Right atrium auricular region (tissue), 2 donors: ENCODE results near the gene FBXL22. TPM values are rescaled to one million over a fixed set of nuclear protein-coding genes. Genes with fewer than 3 reads are reported as not detected.

ENCODE experiments used
- DNase-seq: peaks from one replicate; pipeline ENCODE4 v3.0.0-alpha.2; 2019; ENCODE audit warnings: low spot score
- H3K27ac ChIP-seq, 2 donors: fragments of 200-600 bp; sonication (generic); 1 replicate in 1 of 2; 2 replicates in 1 of 2; pipeline ENCODE4 v1.5.1; 2016 to 2019
- H3K27me3 ChIP-seq, 2 donors: fragments of 200-600 bp; sonication (generic); one replicate each; pipeline versions ENCODE4 v1.5.1 to v1.6.0; 2017 to 2019
- H3K36me3 ChIP-seq: fragments of 200-600 bp; sonication (generic); one replicate; pipeline ENCODE4 v1.5.1; 2016
- H3K4me1 ChIP-seq, 2 donors: fragments of 200-600 bp; sonication (generic); one replicate each; pipeline versions ENCODE4 v1.5.1 to v1.6.0; 2017 to 2019
- H3K4me3 ChIP-seq, 2 donors: fragments of 200-600 bp; sonication (generic); 1 replicate in 1 of 2; 2 replicates in 1 of 2; pipeline ENCODE4 v1.5.1; 2017 to 2019; ENCODE audit warnings: mild to moderate bottlenecking in 1 of 2, moderate library complexity in 1 of 2
- H3K9me3 ChIP-seq, 2 donors: fragments of 200-600 bp; sonication (generic); one replicate each; pipeline ENCODE4 v1.5.1; 2019
- total RNA-seq, 2 donors: library from RNA; depleted of rRNA; stranded (reverse); fragments of >200 nt; gene quantifications; one replicate each; pipeline ENCODE4 v1.1.0, GENCODE V29; 2016
- TF ChIP-seq, protein P1 (sequence below), 2 donors: fragments of 200-600 bp; sonication (generic); IDR thresholded peaks; one replicate each; pipeline ENCODE4 v1.5.1; 2019; ENCODE audit warnings: antibody characterized with exemption in 2 of 2

FBXL22 gene
- total RNA-seq, 2 donors from 2014 or later = 13.8 to 20.1 TPM

DNA sequence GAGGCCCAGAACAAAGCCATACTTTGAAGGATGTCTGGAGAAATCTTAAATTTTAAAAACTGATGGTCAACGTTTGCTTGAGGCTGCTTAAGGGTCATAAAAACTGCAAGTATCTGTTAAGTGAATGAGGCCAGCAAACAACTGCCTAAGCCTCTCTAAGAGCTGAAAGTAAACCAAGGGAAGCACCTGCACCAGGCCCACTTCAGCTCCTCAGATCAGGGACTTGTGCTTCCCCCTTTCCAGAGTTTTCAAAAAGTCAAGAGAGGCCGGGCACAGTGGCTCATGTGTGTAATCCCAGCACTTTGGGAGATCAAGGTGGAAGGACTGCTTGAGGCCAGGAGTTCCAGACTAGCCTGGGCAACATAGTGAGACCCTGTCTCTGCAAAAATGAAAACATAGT, 9.1 kb downstream of the FBXL22 start:
- DNase-seq = no peak
- peaks cover 25% of the 10 kb centered on the region for H3K36me3 ChIP-seq
- TF ChIP-seq, protein P1, sequence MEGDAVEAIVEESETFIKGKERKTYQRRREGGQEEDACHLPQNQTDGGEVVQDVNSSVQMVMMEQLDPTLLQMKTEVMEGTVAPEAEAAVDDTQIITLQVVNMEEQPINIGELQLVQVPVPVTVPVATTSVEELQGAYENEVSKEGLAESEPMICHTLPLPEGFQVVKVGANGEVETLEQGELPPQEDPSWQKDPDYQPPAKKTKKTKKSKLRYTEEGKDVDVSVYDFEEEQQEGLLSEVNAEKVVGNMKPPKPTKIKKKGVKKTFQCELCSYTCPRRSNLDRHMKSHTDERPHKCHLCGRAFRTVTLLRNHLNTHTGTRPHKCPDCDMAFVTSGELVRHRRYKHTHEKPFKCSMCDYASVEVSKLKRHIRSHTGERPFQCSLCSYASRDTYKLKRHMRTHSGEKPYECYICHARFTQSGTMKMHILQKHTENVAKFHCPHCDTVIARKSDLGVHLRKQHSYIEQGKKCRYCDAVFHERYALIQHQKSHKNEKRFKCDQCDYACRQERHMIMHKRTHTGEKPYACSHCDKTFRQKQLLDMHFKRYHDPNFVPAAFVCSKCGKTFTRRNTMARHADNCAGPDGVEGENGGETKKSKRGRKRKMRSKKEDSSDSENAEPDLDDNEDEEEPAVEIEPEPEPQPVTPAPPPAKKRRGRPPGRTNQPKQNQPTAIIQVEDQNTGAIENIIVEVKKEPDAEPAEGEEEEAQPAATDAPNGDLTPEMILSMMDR (IDR thresholded peaks at IDR 0.05) = no peak
- no peaks in the 10 kb centered on the region for H3K27me3 ChIP-seq
- H3K4me1 ChIP-seq = peaks cover 0 to 24% of the 10 kb centered on the region in 2 donors
- H3K4me3 ChIP-seq = no peak overlapping the region
- no peak overlapping the region for H3K27ac ChIP-seq
- no peaks in the 10 kb centered on the region for H3K9me3 ChIP-seq

DNA sequence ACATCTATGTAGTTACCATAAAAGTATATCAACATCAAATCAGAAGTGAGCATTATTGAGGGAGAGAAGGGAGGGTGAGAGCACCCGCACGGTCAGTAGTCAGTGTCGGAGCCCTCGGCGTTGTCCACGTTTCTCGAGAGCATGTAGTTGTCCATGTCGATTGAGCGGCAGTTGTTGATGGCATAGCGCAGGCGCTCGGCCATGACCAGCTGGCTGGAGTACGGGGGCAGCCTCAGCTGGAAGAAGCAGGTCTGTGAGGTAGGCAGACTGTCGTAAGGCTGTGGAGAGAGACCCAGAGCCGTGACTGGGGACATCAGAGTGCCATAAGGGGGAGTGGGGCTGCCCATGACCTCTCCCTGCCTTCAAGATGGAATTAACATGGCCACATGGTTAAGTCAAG, 11.8 kb downstream of the FBXL22 start:
- H3K36me3 ChIP-seq = peaks cover 46% of the 10 kb centered on the region
- DNase-seq = no peak
- no peak overlapping the region for H3K27ac ChIP-seq
- TF ChIP-seq, protein P1 (IDR thresholded peaks at IDR 0.05) = no peak
- H3K4me1 ChIP-seq = peaks cover 0 to 16% of the 10 kb centered on the region in 2 donors
- no peaks in the 10 kb centered on the region for H3K27me3 ChIP-seq
- H3K9me3 ChIP-seq = no peaks in the 10 kb centered on the region
- no peak overlapping the region for H3K4me3 ChIP-seq

DNA sequence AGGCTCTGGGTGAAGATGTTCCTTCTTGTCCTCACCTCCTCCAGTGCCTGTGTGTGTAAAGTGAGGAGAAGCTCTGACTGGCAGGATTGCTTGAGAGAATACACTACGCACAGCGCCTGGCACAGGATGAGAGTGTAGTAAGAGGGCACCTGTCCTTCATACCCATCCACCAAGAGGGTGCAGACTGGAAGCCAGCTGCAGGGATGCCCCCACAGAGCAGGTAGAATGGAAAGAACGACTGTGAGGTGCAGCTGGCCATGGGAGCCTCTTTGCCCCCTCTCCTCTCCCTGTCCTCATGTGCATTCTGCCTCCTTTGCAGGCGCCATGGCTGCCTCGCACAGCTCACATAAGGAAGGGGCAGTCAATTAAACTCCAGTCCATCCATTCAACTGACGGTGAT, 12.3 kb downstream of the FBXL22 start:
- no peaks in the 10 kb centered on the region for H3K9me3 ChIP-seq
- no peaks in the 10 kb centered on the region for H3K27me3 ChIP-seq
- TF ChIP-seq, protein P1 (IDR thresholded peaks at IDR 0.05) = no peak
- H3K36me3 ChIP-seq = peaks cover 50% of the 10 kb centered on the region
- DNase-seq = no peak
- no peak overlapping the region for H3K4me3 ChIP-seq
- H3K27ac ChIP-seq = no peak overlapping the region
- peaks cover 0 to 16% of the 10 kb centered on the region in 2 donors for H3K4me1 ChIP-seq

DNA sequence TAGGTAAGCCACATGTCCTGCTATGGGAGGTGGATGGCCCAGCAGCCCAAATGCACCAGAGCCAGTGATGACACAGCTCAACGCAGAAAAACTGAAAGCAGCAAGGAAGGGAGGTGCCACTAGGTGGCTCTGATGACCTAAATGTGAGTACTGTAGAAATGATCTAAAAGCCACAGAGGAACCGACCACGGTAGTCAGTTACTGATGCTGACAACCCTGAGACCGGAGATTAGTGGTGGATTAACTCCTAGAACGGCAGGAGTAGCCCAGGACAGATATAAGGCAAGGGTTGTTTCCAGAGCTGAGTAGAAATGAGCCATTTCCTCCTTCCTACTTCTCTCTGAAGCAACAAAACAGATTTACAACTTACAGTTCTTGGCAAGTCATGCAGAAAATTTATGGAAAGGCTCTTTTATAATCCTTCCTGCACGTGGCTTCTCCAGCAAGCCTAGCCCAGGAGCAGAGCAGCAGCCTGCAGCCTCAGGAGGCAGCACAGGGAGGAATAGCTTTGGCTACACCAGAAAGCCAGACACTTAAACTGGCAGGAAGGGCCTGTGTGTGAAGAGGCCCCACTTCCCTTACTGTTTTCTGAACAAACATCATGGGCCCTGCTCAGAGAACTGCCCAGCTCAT, 13.1 kb downstream of the FBXL22 start:
- H3K36me3 ChIP-seq = peaks cover 59% of the 10 kb centered on the region
- H3K4me3 ChIP-seq = no peak overlapping the region
- peak overlapping the region in 1 of 2 donors; percentile 3 for H3K27ac ChIP-seq
- DNase-seq = peak; percentile 87
- no peaks in the 10 kb centered on the region for H3K9me3 ChIP-seq
- H3K4me1 ChIP-seq = peaks cover 0 to 16% of the 10 kb centered on the region in 2 donors
- TF ChIP-seq, protein P1 (IDR thresholded peaks at IDR 0.05) = peak; percentile 38 to 69
- no peaks in the 10 kb centered on the region for H3K27me3 ChIP-seq

DNA sequence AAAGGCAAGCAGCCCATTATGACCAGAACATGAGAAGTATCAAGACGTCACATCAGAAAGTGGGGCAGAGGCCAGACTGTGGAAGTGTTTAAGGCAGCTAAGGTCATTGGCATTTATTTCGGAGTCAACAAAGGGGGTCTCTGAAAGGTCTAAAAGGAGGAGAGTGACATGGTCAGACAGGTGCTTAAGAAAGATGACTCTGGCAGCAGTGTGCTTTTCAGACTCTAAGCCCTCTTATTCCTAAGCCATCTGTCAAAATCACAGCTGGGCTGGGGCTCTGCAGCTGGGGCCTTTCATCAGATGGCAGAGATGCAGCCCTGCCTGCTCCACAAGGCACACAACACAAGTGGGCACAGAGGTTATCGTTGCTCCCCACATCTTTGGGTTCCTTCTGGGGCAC, 14.0 kb downstream of the FBXL22 start:
- peak overlapping the region in 1 of 2 donors; percentile 3 for H3K27ac ChIP-seq

More for the DNA sequence above, 14.0 kb downstream of the FBXL22 start:
- TF ChIP-seq, protein P1 (IDR thresholded peaks at IDR 0.05) = no peak
- no peaks in the 10 kb centered on the region for H3K9me3 ChIP-seq
- H3K4me3 ChIP-seq = no peak overlapping the region
- peaks cover 0 to 16% of the 10 kb centered on the region in 2 donors for H3K4me1 ChIP-seq
- no peaks in the 10 kb centered on the region for H3K27me3 ChIP-seq
- no peak for DNase-seq
- H3K36me3 ChIP-seq = peaks cover 64% of the 10 kb centered on the region
